ENCODE measurements around the gene AAMP. TPM values are rescaled to one million over a fixed set of nuclear protein-coding genes. Genes with fewer than 3 reads are reported as not detected.

Gene AAMP
- total RNA-seq, 1 donor from 2014 or later = 82.2 TPM

DNA sequence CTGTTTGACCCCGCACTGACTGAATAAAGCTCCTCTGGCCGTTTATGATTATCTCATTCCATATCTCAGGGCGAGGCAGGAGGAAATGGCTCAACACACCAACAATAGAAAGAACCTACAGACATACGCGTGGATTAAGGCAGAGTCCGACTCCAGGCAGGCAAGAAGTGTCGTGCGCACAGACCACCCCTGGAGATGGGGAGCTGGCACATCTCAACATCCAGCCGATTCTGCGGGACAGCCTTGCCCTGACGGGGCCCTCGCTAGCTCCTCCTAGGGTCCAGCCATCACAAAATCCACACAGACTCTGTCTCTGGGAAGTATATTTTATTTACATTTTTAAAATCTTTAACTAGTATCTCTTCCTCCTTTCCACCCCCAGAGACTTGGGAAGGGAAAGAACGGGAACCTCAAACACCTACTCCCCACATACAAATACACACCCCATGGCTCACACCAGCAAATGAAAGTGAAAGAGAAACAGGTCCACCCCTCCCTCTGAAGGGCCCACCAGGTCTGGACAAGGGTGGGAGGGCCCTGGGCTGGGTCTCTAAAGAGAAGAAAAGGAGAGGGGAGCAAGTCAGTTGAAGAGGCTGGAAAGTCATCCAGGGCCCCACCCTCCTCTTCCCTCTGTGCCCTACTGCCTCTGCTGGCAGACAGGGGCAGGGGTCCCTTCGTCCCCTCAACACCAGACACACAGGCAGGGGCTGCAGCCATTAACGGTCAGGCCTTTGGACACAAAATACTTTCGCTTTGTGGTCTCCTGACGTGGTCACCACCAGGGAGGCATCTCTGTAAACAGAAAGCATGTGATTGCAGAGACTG, 5.9 kb downstream of the AAMP start:
- Mint-ChIP-seq H3K4me3 (peak overlapping the region; percentile 43), H3K4me1 (ENCODE audit: unreplicated experiment) (peaks cover 35% of the 10 kb centered on the region), H3K27ac (peak overlapping the region; percentile 77), H3K9me3 (no peaks in the 10 kb centered on the region), H3K36me3 (peaks cover 15% of the 10 kb centered on the region), H3K27me3 (no peaks in the 10 kb centered on the region)
- TF ChIP-seq, protein P1, sequence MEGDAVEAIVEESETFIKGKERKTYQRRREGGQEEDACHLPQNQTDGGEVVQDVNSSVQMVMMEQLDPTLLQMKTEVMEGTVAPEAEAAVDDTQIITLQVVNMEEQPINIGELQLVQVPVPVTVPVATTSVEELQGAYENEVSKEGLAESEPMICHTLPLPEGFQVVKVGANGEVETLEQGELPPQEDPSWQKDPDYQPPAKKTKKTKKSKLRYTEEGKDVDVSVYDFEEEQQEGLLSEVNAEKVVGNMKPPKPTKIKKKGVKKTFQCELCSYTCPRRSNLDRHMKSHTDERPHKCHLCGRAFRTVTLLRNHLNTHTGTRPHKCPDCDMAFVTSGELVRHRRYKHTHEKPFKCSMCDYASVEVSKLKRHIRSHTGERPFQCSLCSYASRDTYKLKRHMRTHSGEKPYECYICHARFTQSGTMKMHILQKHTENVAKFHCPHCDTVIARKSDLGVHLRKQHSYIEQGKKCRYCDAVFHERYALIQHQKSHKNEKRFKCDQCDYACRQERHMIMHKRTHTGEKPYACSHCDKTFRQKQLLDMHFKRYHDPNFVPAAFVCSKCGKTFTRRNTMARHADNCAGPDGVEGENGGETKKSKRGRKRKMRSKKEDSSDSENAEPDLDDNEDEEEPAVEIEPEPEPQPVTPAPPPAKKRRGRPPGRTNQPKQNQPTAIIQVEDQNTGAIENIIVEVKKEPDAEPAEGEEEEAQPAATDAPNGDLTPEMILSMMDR (conservative IDR thresholded peaks at IDR 0.05) = no peak
- DNase-seq (ENCODE audit: extremely low spot score, unreplicated experiment) = no peak

DNA sequence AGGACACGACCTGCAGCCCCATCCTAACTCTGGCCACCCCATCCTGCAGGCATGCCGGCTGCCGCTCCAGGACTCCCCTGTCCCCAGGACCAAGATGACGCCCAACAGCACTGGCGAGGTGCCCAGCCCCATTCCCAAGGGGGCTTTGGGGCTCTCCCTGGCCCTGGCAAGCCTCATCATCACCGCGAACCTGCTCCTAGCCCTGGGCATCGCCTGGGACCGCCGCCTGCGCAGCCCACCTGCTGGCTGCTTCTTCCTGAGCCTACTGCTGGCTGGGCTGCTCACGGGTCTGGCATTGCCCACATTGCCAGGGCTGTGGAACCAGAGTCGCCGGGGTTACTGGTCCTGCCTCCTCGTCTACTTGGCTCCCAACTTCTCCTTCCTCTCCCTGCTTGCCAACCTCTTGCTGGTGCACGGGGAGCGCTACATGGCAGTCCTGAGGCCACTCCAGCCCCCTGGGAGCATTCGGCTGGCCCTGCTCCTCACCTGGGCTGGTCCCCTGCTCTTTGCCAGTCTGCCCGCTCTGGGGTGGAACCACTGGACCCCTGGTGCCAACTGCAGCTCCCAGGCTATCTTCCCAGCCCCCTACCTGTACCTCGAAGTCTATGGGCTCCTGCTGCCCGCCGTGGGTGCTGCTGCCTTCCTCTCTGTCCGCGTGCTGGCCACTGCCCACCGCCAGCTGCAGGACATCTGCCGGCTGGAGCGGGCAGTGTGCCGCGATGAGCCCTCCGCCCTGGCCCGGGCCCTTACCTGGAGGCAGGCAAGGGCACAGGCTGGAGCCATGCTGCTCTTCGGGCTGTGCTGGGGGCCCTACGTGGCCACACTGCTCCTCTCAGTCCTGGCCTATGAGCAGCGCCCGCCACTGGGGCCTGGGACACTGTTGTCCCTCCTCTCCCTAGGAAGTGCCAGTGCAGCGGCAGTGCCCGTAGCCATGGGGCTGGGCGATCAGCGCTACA, 7.0 kb downstream of the AAMP start:
- no peak overlapping the region for H3K4me3 Mint-ChIP-seq
- H3K9me3 Mint-ChIP-seq = no peaks in the 10 kb centered on the region
- H3K27ac Mint-ChIP-seq = no peak overlapping the region
- H3K4me1 Mint-ChIP-seq (ENCODE audit: unreplicated experiment) = peaks cover 40% of the 10 kb centered on the region
- TF ChIP-seq, protein P1 (conservative IDR thresholded peaks at IDR 0.05) = no peak
- no peak for DNase-seq (ENCODE audit: extremely low spot score, unreplicated experiment)
- H3K27me3 Mint-ChIP-seq = no peaks in the 10 kb centered on the region
- peaks cover 15% of the 10 kb centered on the region for H3K36me3 Mint-ChIP-seq

DNA sequence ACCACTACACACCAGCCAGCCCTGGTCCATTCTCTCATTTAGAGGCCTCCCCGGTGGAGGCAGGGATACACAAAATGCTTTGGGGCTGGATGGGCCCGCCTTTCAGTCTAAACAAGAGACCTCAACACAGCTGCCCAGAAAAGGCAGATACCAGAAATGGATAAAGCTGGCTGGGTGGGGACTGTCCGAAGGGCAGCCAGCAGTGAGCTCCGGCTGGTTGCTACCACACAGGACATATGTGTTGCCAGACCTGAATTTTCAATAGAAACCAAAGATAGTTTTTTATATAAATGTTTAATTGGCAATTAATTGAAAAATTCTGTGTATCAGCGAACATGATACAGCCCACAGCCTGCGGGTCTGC, 7.7 kb downstream of the AAMP start:
- H3K9me3 Mint-ChIP-seq = no peaks in the 10 kb centered on the region
- no peak for DNase-seq (ENCODE audit: extremely low spot score, unreplicated experiment)
- no peak overlapping the region for H3K4me3 Mint-ChIP-seq
- peaks cover 11% of the 10 kb centered on the region for H3K36me3 Mint-ChIP-seq
- H3K27ac Mint-ChIP-seq = no peak overlapping the region
- no peaks in the 10 kb centered on the region for H3K27me3 Mint-ChIP-seq
- peaks cover 34% of the 10 kb centered on the region for H3K4me1 Mint-ChIP-seq (ENCODE audit: unreplicated experiment)
- TF ChIP-seq, protein P1 (conservative IDR thresholded peaks at IDR 0.05) = no peak

DNA sequence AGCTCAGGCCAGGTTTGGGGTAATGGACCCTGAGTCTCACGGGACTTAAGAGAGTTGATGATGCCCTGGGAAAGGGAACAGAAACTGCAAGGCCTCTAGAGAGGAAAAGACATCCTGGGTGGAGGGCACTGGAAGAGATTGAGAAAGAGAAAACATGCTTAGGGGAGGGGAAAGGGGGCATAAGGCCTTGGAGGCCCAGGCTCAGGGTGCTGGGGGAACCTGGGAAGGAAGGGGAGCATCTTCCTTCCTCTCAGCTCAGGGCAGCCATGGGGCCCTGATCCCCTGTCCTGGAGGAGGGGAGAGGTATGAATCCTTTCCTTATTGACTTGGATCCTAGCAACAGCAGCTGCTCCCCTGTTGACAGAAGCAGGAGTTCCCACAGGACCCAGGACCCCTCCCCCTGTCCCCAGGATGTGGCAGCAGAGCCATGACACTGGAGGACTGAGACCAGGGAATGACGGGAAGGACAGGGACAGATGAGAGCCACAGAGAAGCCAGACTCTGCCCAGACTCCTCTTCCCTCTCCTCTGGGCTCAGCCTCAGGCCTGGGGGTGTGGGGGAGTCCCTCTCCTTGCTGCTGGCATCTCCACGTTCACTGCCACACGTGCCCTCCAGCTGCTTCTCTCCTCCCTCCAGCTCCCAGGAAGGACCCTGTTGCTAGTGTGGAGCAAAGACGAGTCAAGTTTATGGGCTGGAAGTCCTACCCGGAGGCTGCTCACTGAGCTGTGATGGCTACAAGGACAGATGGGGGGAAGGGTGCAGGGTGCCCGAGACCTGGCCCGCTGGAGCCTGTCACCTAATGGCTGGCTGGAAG, 8.3 kb downstream of the AAMP start:
- Mint-ChIP-seq H3K27me3 (no peaks in the 10 kb centered on the region), H3K4me1 (ENCODE audit: unreplicated experiment) (peaks cover 33% of the 10 kb centered on the region), H3K27ac (peak overlapping the region; percentile 72), H3K9me3 (no peaks in the 10 kb centered on the region), H3K4me3 (no peak overlapping the region), H3K36me3 (peaks cover 9% of the 10 kb centered on the region)
- TF ChIP-seq, protein P1 (conservative IDR thresholded peaks at IDR 0.05) = no peak
- no peak for DNase-seq (ENCODE audit: extremely low spot score, unreplicated experiment)

DNA sequence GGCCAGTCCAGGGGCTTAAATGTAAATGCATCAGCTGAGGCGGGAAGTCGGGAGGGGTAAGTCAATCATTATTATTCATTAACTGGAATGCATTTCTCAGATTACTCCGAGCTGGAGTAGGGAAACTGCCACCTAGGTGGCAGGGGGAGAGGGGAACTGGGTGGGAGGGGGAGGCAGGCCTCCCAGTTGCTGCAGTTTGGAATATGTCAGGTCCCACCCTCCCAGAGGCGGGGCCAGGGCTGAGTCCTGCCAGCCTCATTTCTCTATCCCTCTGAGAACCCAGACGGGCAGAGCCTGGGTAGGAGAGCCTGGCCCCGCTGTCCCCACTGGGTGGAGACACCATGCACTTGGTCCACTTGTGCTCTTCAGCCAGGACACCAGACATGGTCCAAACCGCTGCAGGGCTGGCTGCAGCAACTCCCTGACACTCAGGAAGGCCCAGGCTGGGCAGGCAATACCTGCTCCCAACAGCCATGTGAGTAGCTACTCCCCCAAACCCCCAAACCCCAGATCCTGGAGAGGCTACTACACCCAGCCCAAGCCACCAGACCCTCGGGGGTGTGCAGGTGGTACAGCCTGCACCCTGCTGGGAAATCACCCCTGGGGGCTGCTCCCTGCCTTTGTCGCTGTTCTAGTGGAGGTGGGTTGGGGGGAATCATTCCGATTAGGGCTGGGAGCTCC, 9.1 kb downstream of the AAMP start, which contains the start of gene GPBAR1:
Gene GPBAR1 (plus strand): TSS at position 274 of the 681 bp plus-strand sequence. CDS start 1,710 bp downstream, outside the sequence.
- no peak within 1 kb of the TSS for H3K4me3 Mint-ChIP-seq
- DNase-seq (ENCODE audit: extremely low spot score, unreplicated experiment) = no peak
- H3K27ac Mint-ChIP-seq = peak within 1 kb of the TSS; percentile 72
- no peaks in the 10 kb centered on the region for H3K9me3 Mint-ChIP-seq
- peaks cover 6% of the 10 kb centered on the region for H3K36me3 Mint-ChIP-seq
- TF ChIP-seq, protein P1 (conservative IDR thresholded peaks at IDR 0.05) = no peak
- no peaks in the 10 kb centered on the region for H3K27me3 Mint-ChIP-seq
- H3K4me1 Mint-ChIP-seq (ENCODE audit: unreplicated experiment) = peaks cover 33% of the 10 kb centered on the region
